Hematopoietic multipotent progenitor cell treated with erythropoietin and hydrocortisone succinate and interleukin-3 and kit ligand, for 8 days (in vitro differentiated cells): ENCODE results near the gene PER1.

ENCODE experiments used
- DNase-seq: peaks from one replicate; pipeline ENCODE4 v3.0.0-alpha.2; 2015

The PER1 gene

DNA sequence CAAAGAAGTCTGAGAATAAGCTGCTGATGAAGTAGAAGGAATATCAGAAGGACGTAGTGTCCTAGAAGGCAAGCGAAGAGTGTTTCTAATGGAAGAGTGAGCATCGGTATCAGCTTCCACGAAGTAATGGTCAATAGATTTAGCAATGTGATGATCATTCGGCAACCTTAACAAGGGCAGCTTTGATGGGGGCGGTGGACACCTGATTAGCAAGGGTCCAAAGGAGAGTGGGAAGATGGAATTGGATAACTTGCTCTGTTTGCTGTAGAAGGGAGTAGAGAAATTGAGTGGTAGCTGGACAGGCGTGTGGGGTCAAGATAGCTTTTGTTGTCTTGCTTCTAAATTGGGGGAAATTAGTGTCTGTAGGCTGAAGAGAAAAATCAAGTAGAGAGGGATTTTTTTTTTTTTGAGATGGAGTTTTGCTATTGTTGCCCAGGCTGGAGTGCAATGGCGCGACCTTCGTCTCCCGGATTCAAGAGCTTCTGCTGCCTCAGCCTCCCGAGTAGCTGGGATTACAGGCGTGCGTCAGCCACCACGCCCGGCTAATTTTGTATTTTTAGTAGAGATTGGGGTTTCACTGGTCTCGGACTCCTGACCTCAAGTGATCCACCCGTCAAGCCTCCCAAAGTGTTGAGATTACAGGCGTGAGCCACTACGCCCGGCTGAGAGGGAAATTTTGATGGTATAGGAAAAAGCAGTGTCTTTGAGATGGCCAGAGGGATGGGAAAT is 14.4 kb downstream of the PER1 start:
- no peak for DNase-seq

DNA sequence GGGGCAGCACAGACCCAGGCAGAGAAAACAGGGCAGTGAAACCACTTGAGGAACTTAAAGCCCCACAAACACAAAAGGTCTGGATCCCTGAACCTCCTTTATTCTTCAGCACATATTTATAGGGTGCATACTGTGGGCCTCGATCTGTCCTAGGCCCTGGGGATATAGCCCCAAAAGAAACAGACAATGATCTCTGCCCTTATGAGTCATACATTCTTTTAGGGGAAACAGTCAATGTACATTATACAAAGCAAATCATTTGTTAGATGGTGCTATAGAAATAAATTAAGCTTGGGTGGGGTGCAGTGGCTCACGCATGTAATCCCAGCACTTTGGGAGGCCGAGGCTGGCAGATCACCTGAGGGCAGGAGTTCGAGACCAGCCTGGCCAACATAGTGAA is 18.3 kb downstream of the PER1 start:
- DNase-seq = no peak

DNA sequence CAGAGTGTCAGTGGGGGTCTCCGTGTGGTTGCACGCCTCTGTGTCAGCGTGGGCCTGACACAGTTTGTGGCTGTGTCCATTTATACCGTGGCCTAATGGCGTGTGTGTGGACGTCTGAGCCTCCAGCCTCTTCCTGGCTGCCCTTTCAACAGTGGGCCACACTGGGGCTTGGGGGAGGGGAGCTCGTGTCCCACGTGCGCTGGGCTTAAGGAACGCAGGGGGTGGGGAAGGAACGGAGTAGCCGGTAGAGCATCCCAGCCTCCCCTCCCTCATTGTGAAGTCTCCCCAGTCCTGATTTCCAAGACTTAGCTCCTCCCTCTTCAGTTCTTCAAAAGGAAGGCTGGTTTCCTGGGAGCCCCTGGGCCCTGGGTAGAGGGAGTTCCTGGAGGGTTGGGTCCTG is 18.8 kb downstream of the PER1 start:
- DNase-seq = no peak

DNA sequence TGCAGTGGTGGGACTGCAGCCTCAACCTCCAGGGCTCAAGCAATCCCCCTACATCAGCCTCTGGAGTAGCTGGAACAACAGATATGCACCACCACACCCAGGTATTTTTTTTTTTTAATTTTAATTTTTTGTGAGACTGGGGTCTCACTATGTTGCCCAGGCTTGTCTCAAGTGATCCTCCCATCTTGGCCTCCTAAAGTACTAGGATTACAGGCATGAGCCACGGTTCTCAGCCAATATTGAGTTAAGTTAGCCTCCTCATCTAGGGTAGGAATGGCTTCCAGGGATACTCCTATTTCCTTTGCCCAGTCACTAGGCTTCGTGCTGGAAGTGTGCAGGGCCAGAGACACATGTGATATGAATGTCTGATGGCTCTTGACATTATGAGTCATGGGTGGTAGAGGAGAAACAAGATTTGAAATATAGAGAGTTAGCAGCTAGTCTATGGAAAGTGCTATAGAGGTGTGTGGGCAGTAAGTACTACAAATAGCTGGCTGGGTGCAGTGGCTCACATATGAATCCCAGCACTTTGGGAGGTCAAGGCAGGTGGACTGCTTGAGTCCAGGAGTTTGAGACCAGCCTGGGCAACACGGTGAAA is 20.3 kb downstream of the PER1 start:
- DNase-seq = no peak

DNA sequence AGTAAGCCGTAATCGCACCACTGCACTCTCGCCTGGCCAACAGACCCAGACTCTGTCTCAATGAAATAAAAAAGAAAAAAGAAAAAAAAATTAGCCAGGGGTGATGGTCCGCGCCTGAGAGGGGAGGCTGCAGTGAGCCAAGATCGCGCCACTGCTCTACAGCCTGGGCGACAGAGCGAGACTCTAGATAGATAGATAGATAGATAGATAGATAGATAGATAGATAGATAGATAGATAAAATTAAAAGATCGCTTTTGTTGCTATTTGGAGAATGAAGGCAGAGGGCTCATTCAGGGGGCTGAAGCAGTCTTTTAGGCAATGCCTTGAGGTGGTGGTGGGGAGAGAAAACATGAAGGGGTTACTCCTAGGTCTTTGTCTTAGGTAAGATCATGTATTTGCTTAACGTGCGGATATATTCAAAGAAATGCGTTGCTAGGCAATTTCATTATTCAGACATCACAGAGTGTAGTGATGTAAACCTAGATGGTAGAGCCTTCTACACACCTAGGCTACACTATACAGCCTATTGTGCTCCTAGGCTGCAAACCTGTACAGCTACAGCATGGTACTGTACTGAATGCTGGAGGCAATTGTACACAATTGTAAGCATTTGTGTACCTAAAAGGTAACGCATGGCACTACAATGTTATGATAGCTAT is 23.9 kb downstream of the PER1 start:
- no peak for DNase-seq

DNA sequence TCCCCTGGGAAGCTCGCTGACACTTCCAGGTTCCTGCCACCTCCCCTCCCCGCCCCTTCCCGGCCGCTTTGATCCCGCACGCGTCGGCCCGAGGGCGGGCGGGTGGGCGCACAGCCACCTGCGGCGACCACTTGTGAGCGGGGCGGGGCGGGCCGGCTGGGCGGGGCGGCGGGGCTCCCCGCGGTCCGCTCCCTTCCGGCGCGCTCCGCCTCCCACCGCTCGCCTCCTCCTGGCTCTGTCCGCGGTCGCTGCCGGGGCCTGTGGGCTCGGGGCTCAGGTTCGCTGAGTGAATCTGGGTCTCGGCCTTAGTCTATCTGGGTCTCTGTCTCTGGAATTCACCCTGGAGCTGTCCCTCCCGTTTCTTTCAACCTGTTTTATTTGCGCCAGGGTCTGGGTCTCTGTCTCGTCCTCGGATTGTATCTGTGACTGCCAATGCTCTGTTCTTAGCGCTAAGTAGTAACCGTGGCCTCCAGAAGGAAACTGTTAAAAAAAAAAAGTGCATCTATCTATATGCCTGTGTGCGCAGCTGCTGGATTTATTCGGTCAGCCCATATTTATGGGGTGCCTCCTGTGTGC is 25.6 kb downstream of the PER1 start:
- DNase-seq = peak; percentile 50

DNA sequence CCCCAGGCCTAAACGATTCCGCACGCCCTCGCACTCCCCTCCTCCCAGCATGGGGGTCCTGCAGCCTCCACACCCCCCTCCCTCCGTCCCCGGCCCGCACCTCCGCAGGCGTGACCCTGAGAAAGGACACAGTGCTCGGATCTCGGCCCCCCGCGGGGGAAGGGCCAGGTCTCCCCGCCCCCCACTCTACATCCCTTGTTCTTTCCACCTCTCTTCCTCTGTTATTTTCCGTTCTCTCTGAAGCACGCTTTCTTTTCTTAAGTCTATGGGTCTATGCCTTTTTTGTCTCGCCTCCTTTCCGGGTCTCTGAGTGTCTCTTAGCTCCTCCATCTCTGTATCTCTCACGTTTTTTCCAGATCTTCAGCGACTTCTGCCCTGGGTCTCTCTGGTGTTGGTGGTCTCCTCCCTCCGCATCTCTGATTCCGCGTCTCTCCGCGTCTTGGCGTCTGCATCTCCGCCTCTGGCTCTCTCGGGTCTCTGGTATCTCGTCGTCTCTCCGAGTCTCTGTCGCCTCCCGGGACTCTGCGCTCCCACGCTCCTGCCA is 26.2 kb downstream of the PER1 start:
- DNase-seq = peak; percentile 43

DNA sequence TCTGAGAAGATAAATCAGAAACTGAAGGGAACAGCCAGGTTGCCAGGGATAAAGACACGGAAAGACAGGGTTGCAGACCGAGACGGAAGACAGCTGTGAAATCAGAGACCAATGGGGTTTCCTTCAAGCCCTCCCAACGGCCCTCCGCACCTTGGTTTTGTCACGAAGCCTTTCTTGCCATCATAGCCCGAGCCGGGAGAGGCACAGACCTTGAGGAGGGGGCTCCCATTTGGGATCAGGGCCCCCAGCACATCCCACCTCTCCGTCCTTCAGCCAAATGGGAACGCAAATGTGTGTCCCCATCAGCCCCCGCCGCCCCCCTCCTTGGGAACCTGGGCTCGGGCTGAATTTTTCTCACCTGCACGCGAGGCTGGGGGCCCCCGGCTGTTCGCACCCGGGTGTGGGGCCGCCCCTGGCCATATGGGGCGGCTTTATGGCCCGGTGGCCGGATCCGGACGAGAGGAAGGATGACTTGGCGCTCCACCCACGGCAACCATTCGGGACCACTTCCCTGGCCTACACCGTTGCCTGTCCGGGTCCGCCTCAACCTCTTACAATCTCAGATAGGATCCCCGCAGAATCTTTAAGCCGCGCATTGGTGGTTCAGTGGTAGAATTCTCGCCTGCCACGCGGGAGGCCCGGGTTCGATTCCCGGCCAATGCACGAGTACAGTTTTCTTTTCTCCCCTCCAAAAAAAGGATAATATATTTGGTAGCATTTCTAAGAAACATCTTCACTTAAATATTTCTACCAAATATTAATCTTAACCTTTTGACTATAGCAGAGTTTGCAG is 26.9 kb downstream of the PER1 start:
- DNase-seq = peak; percentile 84

DNA sequence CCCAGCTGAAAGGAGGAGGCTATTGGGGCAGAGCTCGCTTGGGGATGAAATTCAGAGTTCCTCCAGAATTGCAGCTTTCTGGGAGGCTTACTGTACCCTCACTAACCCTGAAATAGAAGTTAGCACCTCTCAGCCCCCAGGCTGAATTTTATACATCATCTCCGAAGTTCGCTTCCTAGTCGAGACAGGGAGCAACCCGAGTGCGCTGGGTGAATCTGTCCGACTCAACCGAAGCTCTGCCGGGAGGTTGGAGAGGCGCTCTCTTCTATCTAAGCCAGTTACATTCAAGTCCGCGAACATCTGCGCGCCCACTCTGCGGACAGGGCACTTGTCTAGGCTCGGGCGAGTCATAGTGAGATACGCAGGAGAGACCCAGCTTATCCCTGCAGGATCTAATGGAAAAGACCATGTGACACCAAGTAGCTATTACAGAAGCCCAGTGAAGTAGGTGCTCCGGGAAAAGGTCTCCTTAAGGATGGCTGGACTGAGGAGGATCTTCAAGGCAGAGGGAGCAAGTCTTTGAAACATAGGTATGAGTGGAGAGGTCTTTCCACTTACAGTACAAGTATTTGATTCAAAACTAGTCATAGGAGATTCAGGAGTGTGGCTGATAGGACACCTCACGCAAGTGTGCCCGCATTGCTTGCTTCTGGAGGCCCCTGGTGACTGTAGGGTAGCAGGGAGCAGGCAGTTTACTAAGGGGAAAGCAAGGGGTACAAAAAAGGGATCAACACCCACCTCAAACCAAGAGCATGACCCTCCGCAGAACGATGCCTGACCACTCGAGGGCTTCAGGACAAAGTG is 27.7 kb downstream of the PER1 start:
- peak; percentile 28 for DNase-seq

DNA sequence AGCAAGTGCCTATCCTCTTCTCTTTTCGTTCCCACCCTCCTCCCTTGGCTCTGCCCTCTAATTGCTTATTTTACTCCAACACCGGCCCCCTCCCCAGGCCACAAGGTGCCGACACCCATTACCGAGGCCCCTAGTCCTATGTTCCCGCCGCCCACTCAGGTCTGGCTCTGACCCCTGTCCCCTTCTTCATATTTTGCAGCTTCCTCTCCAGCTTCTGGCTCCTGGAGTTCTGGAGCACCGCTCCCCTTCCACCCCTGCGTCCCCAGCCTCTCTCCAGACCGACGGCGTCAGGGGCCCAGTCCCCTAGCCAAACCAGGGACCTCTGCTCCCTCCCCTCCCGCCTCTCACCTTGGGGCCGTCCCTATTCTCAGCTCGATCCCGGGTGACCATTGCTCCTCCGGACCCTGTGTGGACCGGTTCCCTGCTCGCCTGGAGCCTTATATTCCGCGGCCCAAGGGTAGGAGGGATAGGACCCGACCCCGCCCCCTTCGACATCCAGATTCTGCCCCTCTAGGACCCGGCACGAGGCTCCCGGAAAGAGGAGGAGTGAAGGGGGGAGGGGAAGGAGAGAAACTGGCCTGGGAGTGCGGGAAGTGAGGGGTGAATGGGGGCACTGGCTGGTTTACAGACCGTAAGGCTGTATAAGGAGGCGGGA is 28.4 kb downstream of the PER1 start, which contains the start of gene HES7:
Gene HES7 (minus strand): TSS at position 412 of the 655 bp plus-strand sequence. CDS start 22 bp downstream, at position 390.
- no peak for DNase-seq

DNA sequence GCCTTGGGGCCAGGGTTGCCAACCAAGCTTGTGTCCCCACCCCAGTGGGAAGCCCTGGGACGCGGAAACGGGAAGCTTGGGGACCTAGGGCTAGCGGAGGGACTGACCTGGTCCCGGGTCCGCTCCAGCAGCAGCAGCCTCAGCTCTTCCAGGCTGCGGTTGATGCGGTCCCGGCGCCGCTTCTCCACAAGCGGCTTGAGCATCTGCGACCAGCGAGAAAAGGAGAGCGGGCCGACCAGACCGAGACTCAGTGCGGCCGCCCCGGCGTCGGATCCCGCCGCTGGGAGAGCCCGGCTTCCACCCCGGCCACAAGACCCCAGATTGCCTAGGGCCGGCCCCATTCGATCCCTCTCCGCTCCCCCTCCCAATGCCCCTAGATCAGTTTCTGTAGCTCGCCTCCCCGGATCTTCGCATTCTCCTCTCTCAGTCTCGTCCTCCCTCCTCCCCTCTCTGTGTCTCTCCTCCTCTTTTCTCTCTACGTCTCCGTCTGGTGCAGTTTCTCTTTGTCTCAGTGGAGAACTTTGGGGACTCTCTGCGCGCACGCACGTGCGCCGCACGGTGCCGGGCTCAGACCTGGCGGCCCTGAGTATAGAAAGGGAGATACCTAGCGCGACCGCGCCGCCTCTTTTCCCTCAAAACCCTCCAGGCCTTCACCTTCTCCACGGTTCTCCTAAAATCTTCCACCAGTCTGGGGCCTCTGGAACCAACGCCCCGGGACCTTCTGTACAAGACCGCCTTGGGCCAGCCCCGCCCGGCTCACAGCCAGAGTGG is 29.1 kb downstream of the PER1 start:
- peak; percentile 38 for DNase-seq

DNA sequence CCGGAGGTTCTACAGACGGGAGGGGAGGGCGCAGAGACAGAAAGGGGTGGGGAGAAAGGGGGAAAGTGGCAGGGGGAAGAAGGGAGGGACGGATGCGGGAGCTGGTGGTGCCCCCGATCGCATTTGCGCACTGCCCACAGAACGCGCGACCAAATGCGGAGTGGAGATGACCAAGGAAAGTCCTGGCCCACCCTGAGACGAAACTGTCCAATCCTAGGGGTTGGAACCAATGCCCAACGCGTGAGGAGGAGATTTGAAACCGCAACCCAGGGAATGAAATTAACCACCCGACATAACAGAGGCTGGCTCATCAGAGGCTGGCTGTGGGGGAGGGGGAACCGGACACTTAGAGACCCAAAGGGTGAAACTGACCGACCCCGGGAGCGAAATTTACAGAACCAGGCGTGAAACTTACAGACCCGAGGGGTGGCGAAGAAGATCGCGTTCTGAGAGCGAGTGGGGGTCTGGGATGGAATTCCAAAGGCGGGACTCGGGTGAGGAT is 29.7 kb downstream of the PER1 start:
- DNase-seq = no peak

DNA sequence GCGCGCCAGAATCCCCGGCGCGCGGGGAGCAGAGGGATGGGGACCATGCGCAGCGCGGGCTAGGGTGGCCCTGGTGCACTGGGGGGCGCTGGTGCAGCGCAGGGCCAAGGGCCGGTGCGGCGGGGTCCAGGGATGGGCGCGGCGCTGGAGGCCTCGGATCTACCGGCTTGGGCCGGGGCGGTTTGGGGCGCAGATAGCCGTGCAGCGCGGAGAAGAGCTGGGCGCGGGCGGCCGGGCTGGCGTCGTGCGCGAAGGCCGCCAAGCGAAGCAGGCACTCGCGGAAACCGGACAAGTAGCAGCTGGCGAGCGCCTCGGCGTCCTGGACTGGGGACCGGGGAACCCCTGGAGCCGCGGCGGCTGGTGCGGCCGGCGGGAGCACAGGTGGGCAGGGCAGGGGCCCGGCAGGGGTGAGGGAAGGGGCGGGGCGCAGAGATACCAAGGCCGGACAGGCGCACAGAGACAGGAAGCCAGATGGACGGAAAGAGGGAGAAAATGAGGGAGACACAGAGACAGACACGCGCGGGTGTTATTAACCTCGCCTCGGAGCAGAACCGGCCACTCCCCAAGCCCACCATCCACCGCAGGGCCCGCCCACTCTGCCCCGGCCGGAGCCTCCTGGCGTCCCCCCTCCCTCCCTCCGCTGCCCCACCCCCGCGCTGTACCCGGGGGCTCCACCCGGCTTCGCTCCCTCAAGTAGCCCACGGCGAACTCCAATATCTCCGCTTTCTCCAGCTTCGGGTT is 30.4 kb downstream of the PER1 start:
- DNase-seq = peak; percentile 66

DNA sequence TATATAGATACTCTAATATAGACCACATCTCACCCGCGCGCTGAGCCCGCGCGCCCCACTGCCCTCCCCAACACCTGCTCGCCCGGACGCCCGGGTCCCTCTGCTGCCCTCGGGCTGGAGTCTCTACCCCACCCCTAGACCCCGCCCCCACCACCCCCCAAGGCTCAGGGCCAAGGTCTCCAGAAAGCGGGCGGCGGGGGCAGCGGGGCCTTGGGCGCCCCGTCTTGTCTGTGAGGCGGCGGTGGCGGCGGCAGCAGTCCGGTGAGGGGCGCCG is 30.9 kb downstream of the PER1 start:
- DNase-seq = no peak

DNA sequence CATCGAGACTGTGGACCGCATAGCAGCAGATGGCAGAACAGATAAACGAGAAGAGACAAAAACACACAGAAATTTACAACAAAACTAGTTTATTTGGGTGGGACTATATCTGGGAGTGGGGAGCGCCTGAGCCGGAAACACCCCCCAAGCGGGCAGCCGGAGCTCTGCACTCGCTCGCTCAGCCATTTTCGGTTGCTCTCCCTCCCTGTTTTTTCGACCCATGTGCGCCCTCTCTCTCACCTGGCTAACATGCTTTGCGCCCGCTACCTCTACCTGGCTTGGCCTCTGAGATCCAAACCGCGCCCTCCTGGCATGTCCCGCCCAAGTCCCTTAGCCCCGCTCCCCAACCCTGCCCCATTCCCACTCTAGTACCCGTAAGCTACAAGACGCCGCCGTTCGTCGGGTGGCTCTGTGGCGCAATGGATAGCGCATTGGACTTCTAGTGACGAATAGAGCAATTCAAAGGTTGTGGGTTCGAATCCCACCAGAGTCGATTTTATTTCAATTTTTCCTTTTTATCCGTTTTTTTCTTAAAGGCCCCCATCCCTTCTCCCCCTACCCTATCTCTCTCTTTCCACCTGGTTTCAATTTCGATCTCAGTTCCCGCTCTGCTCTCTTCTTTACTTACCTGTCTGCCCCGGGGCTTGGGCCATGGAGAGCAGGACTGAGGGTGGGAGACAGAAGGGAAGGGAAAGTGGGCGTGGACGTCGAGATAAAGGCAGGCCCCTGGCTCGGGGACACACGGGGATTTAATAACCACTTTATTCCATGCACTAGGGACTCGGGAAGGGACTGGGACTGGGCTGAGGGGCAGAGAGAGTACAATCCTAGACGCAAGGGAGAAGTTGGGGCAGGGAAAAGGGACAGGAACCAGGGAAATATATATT is 31.4 kb downstream of the PER1 start:
- DNase-seq = peak; percentile 89

DNA sequence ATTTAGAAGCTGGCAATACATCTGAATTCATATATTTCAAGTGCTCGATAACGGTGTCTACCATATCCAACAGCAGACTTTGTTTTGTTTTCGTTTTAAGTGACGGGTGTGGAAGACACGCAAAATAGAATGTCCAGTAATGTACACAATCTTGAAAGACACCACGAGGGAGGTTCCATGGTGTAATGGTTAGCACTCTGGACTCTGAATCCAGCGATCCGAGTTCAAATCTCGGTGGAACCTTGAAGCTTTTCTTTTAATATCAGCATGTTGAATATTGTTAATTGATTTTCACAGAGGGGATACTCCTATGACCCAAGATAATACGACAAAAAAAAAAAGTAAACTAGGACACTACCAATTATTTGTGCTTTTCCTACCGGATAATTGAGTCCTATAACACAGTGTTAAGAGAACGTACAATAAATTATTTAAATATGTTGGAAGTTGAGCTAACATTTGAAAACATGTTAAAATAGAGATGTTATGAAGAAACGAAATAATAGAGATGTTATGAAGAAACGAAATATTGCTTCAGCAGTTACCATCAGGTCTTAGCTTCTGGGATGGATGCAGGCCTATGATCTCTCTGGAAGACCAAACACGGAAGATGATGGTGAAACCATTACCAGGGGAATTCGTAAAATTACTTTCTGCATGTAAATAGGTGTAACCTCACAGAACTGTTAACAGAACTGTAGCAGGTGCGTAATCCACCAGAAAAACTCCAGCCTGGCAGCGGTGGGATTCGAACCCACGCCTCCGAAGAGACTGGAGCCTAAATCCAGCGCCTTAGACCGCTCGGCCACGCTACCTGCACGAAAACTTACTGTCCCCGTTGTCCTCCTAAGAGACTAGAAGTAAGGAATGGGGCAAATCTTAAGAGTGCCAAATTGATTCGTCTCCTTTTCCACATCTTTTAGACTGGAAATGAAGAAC is 32.4 kb downstream of the PER1 start:
- peak; percentile 97 for DNase-seq

DNA sequence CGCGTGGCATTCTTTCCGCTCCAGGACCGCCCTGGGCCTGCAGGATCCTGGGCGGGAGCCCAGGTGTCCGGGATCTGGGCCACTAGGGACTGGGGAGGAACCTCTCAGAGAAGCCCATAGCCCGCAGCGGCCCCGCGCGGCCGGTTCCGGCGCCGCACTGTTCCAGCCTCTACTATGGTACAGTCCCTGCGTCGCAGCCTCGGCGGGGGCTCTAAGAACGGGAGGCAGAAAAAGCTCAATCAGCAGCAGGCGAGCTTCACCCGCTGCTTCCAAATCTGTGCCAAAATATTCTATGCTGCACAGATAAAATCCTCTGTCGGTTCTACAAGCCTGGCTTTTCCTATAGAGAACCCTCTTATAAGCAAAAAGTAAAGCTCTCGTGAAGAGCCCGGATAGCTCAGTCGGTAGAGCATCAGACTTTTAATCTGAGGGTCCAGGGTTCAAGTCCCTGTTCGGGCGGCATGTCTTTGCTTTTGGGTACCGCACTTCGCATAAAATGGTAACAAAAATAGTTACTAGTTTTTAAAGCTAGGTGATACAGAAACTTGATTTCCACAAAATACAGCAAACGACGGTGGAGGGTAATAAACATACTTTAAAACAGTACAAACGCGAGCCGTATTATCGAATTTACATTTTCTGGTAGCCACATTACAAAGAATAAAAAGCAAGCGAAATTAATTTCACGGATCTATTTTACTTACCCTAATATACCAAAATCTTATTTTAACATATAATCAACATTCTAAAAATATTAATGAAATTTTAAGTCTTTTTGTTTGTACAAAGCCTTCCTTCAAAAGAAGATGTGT is 33.2 kb downstream of the PER1 start:
- peak; percentile 90 for DNase-seq
